ENCODE results near the gene NCOA5.

Gene NCOA5

GRCh38 chr20:46022411-46023147 is 67.2 kb downstream of the NCOA5 start:
- Histone ChIP-seq H3K4me3 (peak overlapping the region in 3 of 7 experiments; percentile 4 to 46 (median 44)), H3K27ac (no peak overlapping the region)

GRCh38 chr20:46021361-46022359 is 68.1 kb downstream of the NCOA5 start:
- H3K4me3 ChIP-seq = peak overlapping the region; percentile 6 to 46 (median 29)
- H3K27ac ChIP-seq = no peak overlapping the region

- H3K4me3 ChIP-seq = no peak overlapping the region
- no peak overlapping the region for H3K27ac ChIP-seq
Measured at GRCh38 chr20:46020555-46020954, 69.2 kb downstream of the NCOA5 start.

- H3K4me3 ChIP-seq = no peak overlapping the region
Measured at GRCh38 chr20:46018611-46019010, 71.2 kb downstream of the NCOA5 start.

GRCh38 chr20:46018112-46018511 is 71.7 kb downstream of the NCOA5 start:
- H3K27ac ChIP-seq = no peak overlapping the region
- H3K4me3 ChIP-seq = no peak overlapping the region

More at GRCh38 chr20:46018611-46019010, 71.2 kb downstream of the NCOA5 start:
- H3K27ac ChIP-seq = no peak overlapping the region

GRCh38 chr20:46017272-46017671 is 72.5 kb downstream of the NCOA5 start:
- Histone ChIP-seq H3K27ac (no peak overlapping the region), H3K4me3 (no peak overlapping the region)

- no peak overlapping the region for H3K27ac ChIP-seq
- H3K4me3 ChIP-seq = no peak overlapping the region
Measured at GRCh38 chr20:46014517-46015396, 75.0 kb downstream of the NCOA5 start.

- peak overlapping the region in 1 of 21 experiments; percentile 2 for H3K27ac ChIP-seq
- H3K4me3 ChIP-seq = peak overlapping the region in 3 of 7 experiments; percentile 6 to 24 (median 10)
Measured at GRCh38 chr20:46013829-46014516, 75.8 kb downstream of the NCOA5 start.

- H3K4me3 ChIP-seq = peak overlapping the region in 3 of 7 experiments; percentile 6 to 24 (median 10)
Measured at GRCh38 chr20:46013322-46013828, 76.4 kb downstream of the NCOA5 start.

GRCh38 chr20:46012921-46013320 is 76.8 kb downstream of the NCOA5 start:
- Histone ChIP-seq H3K4me3 (peak overlapping the region in 1 of 7 experiments; percentile 24), H3K27ac (no peak overlapping the region)

More at GRCh38 chr20:46013322-46013828, 76.4 kb downstream of the NCOA5 start:
- no peak overlapping the region for H3K27ac ChIP-seq

GRCh38 chr20:46011631-46012482 is 77.9 kb downstream of the NCOA5 start:
- Histone ChIP-seq H3K27ac (peak overlapping the region in 5 of 21 experiments; percentile 2 to 66 (median 43)), H3K4me3 (peak overlapping the region in 3 of 7 experiments; percentile 7 to 29 (median 15))
